NB4 (cell line): ENCODE measurements around the gene CHST8.

Source experiments
- CTCF ChIP-seq: IDR thresholded peaks from one replicate; pipeline ENCODE4 v1.5.1; 2012; ENCODE audit warnings: low read depth, low read length
- MAX ChIP-seq: IDR thresholded peaks from 2 replicates; pipeline ENCODE4 v1.6.1; 2011; ENCODE audit warnings: low read depth, low read length
- MYC ChIP-seq: IDR thresholded peaks from 2 replicates; pipeline ENCODE4 v1.6.1; 2011; ENCODE audit warnings: low read depth, low read length
- POLR2A ChIP-seq: IDR thresholded peaks from 2 replicates; pipeline ENCODE4 v1.6.1; 2011; ENCODE audit warnings: mild to moderate bottlenecking; ENCODE audit not compliant: insufficient read length; ENCODE audit errors: extremely low read depth

GRCh38 chr19:33712268-33712667 lies 90.5 kb downstream of the CHST8 start:
- TF ChIP-seq CTCF (no peak), POLR2A (no peak), MAX (no peak), MYC (no peak)
